Activated CD4-positive, alpha-beta T cell treated with anti-CD3 and anti-CD28 coated beads, Interleukin-10, Interleukin-2, amounts not matched to agents 100 ng/mL and 50 ng/mL, durations not matched to agents 16 hours and 8 hours (primary cell): ENCODE results near the gene PSMG2.

Source experiments
- DNase-seq: peaks from one replicate; pipeline ENCODE4 v3.0.0-alpha.2; 2020

The PSMG2 gene

GRCh38 chr18:12767580-12768155 lies 64.8 kb downstream of the PSMG2 start:
- DNase-seq, result no peak

DNA sequence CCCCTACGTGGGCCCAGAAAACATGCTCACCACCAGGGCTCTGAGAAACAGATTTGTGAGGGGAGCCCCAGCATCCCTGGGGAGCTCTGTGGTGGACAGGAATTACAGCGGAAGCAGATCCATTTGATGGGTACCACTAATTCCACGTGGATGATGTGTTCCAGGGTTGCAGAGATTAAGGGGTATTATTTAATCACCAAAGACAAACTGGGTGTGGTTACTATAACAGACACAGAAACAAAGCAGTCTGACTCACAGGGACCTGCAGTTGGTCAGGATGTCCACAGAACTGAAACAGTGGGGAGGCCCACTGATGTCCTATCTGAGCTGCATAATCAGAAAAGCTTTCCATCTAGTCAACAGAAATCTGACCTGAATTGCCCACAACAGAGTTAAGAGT lies 65.8 kb downstream of the PSMG2 start:
- no peak for DNase-seq

GRCh38 chr18:12769136-12769535 lies 66.3 kb downstream of the PSMG2 start:
- no peak for DNase-seq

GRCh38 chr18:12769644-12770440 lies 67.0 kb downstream of the PSMG2 start:
- no peak for DNase-seq

DNA sequence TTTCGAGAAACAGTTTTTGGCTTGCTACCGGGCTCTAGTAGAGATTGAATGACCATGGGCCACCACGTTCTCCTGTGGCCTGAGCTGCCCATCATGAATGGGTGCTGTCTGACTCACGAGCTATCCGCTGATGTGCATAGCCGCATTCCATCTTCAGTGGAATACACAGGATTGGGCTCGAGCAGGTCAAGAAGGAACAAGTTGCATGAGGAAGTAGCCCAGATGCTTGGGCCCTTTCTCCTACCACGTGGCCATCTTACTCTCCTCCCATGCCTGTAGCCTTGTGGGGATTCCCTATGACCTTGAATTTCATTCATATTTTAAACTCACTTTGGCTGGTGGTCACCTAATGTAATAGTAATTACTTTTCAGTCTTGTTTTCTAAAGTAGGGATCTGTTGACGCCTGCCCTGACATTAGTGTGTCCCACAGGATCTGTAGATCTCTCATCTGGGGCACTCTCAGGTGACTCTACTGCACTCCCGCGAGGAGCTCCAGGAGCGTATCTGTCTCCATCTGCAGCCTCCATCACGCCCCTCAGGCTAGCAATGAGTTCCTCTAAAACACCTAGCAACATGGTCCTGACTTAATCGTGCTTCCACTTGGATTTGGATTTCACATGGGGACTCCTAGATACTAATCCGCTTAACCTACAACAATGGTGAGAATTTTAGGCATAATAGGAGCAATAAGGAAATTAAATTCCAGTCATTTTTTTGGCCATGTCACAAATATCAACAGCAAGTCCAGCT lies 67.8 kb downstream of the PSMG2 start:
- no peak for DNase-seq

- no peak for DNase-seq
These were observed 69.3 kb downstream of the PSMG2 start for GRCh38 chr18:12772111-12772510.

DNA sequence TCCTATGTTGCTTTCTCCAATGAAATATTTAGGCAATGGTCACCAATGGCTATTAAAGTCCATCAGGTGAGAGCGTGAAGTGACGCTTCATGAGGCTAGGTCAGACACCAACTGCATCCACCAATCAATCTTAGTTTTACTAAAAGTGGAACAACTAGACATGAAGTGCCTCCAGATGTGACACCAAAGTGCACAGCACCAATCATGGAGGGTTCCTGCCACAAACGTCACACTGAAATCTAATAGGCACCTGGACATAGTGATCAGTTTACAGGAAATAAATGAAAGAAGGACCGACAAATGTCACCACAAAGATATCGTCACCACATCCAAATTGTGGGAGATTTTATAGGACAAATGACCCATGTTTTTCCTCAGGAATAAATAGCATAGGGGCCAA lies 70.5 kb downstream of the PSMG2 start:
- no peak for DNase-seq

DNA sequence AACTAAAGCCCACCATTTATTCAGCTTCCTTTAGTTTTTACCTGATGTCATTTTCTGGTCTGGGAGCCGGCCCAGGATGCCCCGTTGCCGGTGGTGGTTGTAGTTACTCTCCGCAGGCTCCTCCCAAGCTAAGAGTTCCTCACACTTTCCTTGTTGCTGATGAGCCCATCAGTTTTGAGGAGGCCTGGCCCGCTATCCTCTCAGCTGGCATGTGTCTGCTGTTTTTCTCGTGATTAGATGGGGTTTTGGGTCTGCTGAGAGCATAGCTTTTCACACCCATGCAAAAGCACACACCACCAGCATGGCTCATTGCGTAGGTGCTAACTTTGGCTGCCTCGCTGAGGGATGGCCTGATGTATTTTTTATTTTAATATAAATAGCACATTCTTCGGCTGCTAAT lies 72.1 kb downstream of the PSMG2 start:
- peak; percentile 10 for DNase-seq
